Hepatocyte (in vitro differentiated cells): ENCODE data around the gene SLF1.

Experiments used
- CTCF ChIP-seq: fragments of 200-600 bp; sonication (generic); IDR thresholded peaks from 2 replicates; pipeline ENCODE4 v1.5.1; 2016; ENCODE audit warnings: antibody characterized with exemption, mild to moderate bottlenecking; ENCODE audit not compliant: poor library complexity
- EZH2 ChIP-seq: fragments of 200-600 bp; sonication (generic); IDR thresholded peaks from 2 replicates; pipeline ENCODE4 v1.6.1; 2016; ENCODE audit warnings: antibody characterized with exemption, mild to moderate bottlenecking, borderline replicate concordance

DNA sequence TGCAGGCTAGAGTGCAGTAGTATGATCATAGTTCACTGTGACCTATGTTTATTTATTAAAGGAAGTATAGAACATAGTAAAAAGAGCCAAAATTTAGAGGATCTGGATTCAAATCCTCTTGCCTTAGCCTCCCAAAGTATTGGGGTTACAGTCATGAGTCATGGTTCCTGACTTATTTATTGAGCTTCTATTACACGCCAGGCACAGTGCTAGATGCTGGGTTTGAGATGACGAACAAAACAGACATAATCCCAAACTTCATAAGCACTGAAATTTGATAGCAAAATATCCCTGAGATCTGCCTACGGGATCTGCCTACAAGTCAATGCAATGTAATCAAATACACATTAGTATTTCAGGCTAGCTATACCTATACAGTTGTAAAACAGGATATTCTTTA lies 2.6 kb upstream of the SLF1 start:
- no peak for TF ChIP-seq CTCF
- TF ChIP-seq EZH2 = no peak
